A549 (cell line): Measurements from ENCODE around the gene TEKT5.
A peak's percentile ranks its signal among the peaks of the same experiment; 100 is the strongest.

ENCODE experiments used
- BCL3 ChIP-seq: fragments of >200 bp; sonication (Bioruptor Twin); formaldehyde crosslinking; IDR thresholded peaks from 3 replicates; pipeline ENCODE4 v1.6.1; 2016
- BHLHE40 ChIP-seq: IDR thresholded peaks from 2 replicates; pipeline ENCODE4 v1.6.1; 2012; ENCODE audit warnings: low read depth, low read length, inconsistent platforms
- CEBPB ChIP-seq, 2 experiments: fragments of >200 bp in 1 of 2; sonication (Bioruptor Twin) in 1 of 2; formaldehyde crosslinking in 1 of 2; IDR thresholded peaks; 2 replicates each; pipeline ENCODE4 v1.6.1; 2012 to 2016
- CHD2 ChIP-seq: fragments of 150-350 bp; IDR thresholded peaks from 2 replicates; pipeline ENCODE4 v1.6.1; 2014; ENCODE audit warnings: low read length; ENCODE audit not compliant: partially characterized antibody
- CTCF ChIP-seq: fragments of >200 bp; sonication (Bioruptor Twin); formaldehyde crosslinking; IDR thresholded peaks from 3 replicates; pipeline ENCODE4 v1.5.1; 2016
- HDAC2 ChIP-seq: fragments of 200-600 bp; sonication (generic); IDR thresholded peaks from 2 replicates; pipeline ENCODE4 v1.6.1; 2016
- JUNB ChIP-seq: fragments of >200 bp; sonication (Bioruptor Twin); formaldehyde crosslinking; IDR thresholded peaks from 2 replicates; pipeline ENCODE4 v1.6.1; 2016
- NFE2L2 ChIP-seq: fragments of 150-350 bp; conservative IDR thresholded peaks from 2 replicates; pipeline ENCODE4 v1.6.1; 2014; ENCODE audit warnings: low read length
- PBX3 ChIP-seq: IDR thresholded peaks from 2 replicates; pipeline ENCODE4 v1.6.1; 2012
- POLR2A ChIP-seq: IDR thresholded peaks from 2 replicates; pipeline ENCODE4 v1.6.1; 2012; ENCODE audit warnings: mild to moderate bottlenecking, low read length
- REST ChIP-seq: fragments of 200-600 bp; sonication (generic); IDR thresholded peaks from 2 replicates; pipeline ENCODE4 v1.6.1; 2016; ENCODE audit warnings: antibody characterized with exemption, mild to moderate bottlenecking, moderate library complexity
- SMC3 ChIP-seq: fragments of >200 bp; sonication (Bioruptor Twin); formaldehyde crosslinking; IDR thresholded peaks from 3 replicates; pipeline ENCODE4 v1.6.1; 2018; ENCODE audit warnings: inconsistent platforms
- ZFP36 ChIP-seq: fragments of 450-650 bp; IDR thresholded peaks from 2 replicates; pipeline ENCODE4 v1.6.1; 2014; ENCODE audit warnings: borderline replicate concordance; ENCODE audit not compliant: partially characterized antibody
- TF ChIP-seq, protein P1 (sequence below): IDR thresholded peaks from 2 replicates; pipeline ENCODE4 v1.6.1; 2012; ENCODE audit warnings: low read depth, borderline replicate concordance

DNA sequence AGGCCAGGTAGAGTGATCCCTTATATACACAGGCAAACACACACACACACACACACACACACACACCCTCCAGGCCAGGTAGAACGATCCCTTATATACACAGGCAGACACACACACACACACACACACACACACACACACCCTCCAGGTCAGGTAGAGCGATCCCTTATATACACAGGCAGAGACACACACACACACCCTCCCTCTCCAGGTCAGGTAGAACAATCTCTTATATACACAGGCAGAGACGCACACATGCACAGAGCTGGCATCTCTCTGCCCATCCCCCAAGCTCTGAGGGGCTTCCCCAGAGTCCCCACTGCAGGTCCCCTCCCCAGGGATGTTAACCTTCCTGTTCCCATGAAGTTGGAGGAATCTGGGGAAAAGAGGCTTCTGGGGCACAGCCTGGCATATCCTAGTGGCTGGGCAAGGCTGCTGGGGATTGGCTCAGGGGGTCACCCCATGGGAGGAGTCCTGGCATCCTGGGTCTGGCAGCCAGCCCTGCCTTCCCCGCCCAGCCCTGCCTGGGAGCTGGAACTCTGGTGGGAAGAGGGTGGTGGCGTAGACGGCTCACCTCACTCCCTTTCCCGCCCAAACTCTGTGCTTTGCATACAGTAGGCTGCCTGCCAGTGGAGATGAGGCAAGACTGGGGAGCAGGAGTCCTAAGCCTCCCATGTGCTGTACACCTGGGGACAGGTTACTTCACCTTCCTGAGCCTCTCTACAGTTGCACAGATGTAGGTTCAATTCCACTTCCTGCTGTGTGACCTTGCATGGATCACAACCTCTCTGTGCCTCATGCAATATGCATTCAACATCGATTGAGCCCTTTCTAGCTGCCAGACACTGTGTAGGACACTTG, 41.8 kb downstream of the TEKT5 start:
- TF ChIP-seq NFE2L2: no peak
- TF ChIP-seq POLR2A: no peak
- no peak for TF ChIP-seq CTCF
- TF ChIP-seq CHD2: no peak
- no peak for TF ChIP-seq SMC3
- TF ChIP-seq REST: no peak
- no peak for TF ChIP-seq PBX3
- TF ChIP-seq, protein P1, sequence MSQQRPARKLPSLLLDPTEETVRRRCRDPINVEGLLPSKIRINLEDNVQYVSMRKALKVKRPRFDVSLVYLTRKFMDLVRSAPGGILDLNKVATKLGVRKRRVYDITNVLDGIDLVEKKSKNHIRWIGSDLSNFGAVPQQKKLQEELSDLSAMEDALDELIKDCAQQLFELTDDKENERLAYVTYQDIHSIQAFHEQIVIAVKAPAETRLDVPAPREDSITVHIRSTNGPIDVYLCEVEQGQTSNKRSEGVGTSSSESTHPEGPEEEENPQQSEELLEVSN: 0 out of 2 replicates have a peak, but pooled peaks have one; percentile 38
- TF ChIP-seq JUNB: no peak
- no peak for TF ChIP-seq HDAC2
- no peak for TF ChIP-seq BCL3
- TF ChIP-seq BHLHE40: no peak
- no peak for TF ChIP-seq CEBPB (IDR thresholded peaks at IDR 0.05)
- TF ChIP-seq ZFP36: peak; percentile 66
